VCaP (cell line): ENCODE measurements around the gene PRKD3.

Source experiments
- H3K27ac ChIP-seq: fragments of 450-650 bp; 2 replicates; pipeline ENCODE4 v1.5.1; 2017
- TF ChIP-seq, protein P1 (sequence below): fragments of 450-650 bp; conservative IDR thresholded peaks from 2 replicates; pipeline ENCODE4 v1.5.1; 2017; ENCODE audit warnings: mild to moderate bottlenecking, moderate library complexity

Gene PRKD3

DNA sequence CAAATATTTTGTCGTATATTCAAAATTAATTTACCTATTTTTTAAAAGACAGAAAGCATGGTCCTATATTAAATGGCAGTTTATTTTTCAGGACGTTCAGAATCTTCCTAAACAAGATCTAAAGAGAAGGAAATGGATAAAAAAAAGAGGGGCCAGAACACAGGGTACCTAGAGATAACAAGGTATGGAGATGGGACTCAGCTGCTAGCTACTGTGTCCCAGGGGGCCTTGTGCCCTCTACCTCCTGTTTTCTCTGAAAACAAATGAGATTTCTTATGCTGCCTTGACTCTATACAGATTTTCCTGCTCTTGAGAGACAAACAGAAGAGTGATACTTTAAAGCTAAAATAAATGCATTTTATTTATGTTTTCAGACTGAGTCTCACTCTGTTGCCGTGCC lies 9.3 kb downstream of the PRKD3 start:
- TF ChIP-seq, protein P1, sequence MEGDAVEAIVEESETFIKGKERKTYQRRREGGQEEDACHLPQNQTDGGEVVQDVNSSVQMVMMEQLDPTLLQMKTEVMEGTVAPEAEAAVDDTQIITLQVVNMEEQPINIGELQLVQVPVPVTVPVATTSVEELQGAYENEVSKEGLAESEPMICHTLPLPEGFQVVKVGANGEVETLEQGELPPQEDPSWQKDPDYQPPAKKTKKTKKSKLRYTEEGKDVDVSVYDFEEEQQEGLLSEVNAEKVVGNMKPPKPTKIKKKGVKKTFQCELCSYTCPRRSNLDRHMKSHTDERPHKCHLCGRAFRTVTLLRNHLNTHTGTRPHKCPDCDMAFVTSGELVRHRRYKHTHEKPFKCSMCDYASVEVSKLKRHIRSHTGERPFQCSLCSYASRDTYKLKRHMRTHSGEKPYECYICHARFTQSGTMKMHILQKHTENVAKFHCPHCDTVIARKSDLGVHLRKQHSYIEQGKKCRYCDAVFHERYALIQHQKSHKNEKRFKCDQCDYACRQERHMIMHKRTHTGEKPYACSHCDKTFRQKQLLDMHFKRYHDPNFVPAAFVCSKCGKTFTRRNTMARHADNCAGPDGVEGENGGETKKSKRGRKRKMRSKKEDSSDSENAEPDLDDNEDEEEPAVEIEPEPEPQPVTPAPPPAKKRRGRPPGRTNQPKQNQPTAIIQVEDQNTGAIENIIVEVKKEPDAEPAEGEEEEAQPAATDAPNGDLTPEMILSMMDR = no peak
- no peak overlapping the region for H3K27ac ChIP-seq

DNA sequence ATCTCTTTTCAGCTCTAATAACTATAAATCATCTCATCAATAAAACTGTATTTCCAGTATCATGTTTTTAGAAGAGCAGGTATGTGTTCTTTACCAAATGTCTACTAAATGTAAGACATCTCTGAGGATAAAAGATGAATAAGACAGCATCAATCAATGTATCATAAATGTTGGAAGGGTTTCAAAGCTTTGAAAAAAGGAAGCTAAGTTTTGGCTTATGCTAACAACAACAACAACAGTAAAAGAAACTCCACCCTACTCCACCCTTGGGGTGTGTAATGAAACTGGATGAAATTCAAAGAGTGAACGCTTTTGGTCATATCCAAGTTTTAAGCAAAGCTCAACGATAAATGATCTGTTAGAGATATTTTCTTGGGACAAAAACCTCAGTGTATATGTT lies 17.1 kb downstream of the PRKD3 start:
- no peak overlapping the region for H3K27ac ChIP-seq
- TF ChIP-seq, protein P1 = no peak

DNA sequence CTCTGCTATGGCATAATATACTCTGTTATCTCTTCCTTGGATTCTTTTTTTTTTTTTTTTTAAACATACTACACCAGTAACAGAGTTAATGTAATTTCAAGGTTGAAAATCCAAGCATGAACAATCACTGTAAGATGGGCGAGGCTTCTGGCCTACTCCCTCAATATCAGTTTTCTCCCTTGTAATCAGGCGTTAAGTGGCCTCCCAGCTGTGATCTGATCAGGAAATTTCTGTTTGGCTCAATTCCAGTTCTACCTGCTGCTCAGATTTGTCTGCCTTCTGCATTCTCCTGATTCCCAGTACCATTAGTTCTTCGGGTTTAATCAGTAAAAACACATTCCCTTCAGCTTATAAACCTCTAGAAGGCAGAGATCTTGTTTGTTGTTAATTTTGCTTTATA lies 18.6 kb downstream of the PRKD3 start:
- no peak overlapping the region for H3K27ac ChIP-seq
- TF ChIP-seq, protein P1 = no peak

DNA sequence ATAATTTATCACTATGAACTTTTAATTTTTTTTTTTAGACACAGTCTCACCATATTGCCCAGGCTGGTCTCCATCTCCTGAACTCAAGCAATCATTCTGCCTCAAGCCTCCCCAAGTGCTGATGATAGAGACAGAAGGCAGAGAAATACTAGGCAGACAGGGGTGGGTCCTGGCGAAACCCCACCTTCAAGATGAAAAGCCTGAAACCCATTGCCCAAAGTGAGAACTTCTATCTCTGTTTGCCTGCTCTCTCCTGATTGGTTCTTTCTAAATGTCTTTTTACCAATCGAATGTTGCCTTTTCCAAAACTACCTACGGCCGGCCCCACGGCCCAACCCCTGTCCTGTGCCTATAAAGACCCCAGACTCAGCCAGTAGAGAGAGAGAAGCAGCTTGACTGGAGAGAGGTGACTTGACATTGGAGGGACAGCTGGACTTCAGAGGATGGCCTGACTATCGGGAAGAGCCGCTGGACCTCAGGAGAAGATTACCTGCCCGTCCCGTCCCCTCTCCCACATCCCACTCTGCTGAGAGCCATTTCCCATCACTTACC lies 21.9 kb downstream of the PRKD3 start:
- H3K27ac ChIP-seq = no peak overlapping the region
- TF ChIP-seq, protein P1 = no peak

DNA sequence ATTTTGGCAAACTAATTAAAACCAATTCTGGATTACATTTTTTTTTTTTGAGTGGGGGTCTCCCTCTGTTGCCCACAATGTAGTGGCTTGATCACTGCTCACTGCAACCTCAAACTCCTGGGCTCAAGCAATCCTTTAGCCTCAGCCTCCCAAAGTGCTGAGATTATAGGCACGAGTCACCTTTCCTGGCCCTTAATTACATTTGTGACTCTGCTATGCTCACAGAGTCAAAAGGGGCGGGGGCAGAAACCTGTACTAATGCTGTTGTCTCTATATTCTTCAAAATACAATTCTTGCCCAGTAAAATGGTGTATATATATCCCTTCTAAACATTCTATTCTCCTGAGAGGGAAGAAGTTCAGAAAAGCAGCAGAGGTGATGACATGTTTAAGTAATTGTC lies 23.2 kb downstream of the PRKD3 start:
- TF ChIP-seq, protein P1 = no peak
- H3K27ac ChIP-seq = no peak overlapping the region

DNA sequence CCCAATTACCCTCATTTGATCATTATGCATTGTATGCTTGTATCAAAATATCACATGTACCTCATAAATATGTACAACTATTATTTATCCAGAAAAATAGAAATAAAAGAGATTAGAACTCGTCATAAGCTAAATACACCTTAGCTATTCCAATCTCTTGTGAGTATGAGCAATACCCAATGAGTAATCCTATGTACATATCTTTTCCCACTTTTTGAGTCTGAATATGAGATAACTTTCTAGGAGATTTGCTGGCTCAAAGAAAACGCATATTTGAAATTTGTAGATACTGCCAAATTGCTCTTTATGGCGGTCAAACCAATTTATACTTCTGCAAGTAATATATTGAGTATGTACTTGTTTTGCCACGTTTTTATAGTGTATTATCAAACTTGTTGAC lies 24.1 kb downstream of the PRKD3 start:
- no peak overlapping the region for H3K27ac ChIP-seq
- TF ChIP-seq, protein P1 = no peak

DNA sequence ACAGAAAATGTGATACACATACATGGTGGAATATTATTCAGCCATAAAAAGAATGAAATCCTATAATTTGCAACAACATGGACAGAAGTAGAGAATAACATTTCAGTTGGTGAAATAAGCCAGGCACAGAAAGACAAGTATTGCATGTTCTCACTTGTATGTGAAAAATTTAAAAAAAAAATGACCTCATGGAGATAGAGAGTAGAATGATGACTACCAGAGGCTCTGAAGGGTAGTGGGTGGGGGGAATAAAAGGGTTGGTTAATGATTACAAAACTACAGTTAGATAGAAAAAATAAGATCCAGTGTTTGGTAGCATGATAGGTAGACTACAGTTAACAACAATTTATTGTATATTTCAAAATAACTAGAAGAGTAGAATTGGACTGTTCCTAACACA lies 24.5 kb downstream of the PRKD3 start:
- H3K27ac ChIP-seq = no peak overlapping the region
- TF ChIP-seq, protein P1 = no peak
